Neutrophil (primary cell): ENCODE results near the gene VWF.

Experiments
- H3K27ac ChIP-seq: fragments of 200-600 bp; sonication (generic); 2 replicates; pipeline ENCODE4 v1.5.1; 2016; ENCODE audit warnings: mild to moderate bottlenecking, moderate library complexity
- H3K27me3 ChIP-seq: fragments of 200-600 bp; sonication (generic); 2 replicates; pipeline ENCODE4 v1.6.0; 2016; ENCODE audit warnings: mild to moderate bottlenecking
- H3K36me3 ChIP-seq: fragments of 200-600 bp; sonication (generic); 2 replicates; pipeline ENCODE4 v1.5.1; 2017
- H3K4me1 ChIP-seq, 2 experiments: fragments of 200-600 bp in 1 of 2; sonication (generic) in 1 of 2; 1 replicate in 1 of 2; 2 replicates in 1 of 2; pipeline versions ENCODE4 v1.5.1 to v1.6.1; 2013 to 2016; ENCODE audit warnings: low read depth in 1 of 2, low read length in 1 of 2, mild to moderate bottlenecking in 1 of 2, moderate library complexity in 1 of 2; ENCODE audit not compliant: control insufficient read depth in 1 of 2, insufficient read depth in 1 of 2
- H3K4me3 ChIP-seq, 2 experiments: fragments of 200-600 bp in 1 of 2; sonication (generic) in 1 of 2; 1 replicate in 1 of 2; 2 replicates in 1 of 2; pipeline ENCODE4 v1.5.1; 2013 to 2016; ENCODE audit warnings: low read depth in 1 of 2, low read length in 1 of 2, mild to moderate bottlenecking in 1 of 2, moderate library complexity in 1 of 2
- H3K9me3 ChIP-seq: fragments of 200-600 bp; sonication (generic); 2 replicates; pipeline ENCODE4 v1.5.1; 2016
- TF ChIP-seq, protein P1 (sequence below): fragments of 200-600 bp; sonication (generic); IDR thresholded peaks from 2 replicates; pipeline ENCODE4 v1.5.1; 2016; ENCODE audit warnings: antibody characterized with exemption

The VWF gene

DNA sequence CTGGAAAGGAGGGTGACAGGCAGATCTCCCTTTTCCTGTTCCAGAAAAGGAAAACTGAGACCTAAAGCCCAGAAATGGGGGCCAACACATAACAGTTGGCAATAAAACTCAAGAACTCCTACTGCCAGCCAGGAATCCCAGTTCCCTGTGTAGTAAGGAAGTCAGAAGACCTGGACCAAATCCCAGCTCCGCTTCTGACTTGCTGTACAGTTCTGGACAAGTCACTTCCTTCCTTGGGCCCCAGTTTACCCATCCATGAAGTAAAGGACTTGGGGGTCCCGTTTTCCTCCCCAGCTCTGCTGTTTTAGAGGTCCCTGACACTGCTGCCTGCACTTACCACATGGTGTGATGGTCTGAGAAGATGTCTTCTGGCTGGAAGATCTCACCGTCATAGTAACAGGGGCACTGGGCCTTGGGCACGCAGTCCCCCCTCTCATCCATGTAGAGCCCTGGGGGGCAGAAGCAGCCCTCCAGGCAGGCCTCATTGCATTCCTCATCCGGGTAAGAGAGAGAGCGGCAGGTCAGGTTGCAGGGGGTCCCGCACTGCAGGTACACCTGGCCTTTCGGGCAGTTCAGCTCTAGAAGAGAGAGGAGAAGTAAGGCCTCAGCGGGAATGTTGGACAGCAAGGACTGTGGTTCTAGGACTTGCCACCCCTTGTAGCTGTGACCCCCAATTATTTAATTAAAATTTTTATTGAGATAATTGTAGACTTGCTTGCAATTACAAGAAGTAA is 72.1 kb downstream of the VWF start:
- H3K36me3 ChIP-seq, result no peaks in the 10 kb centered on the region
- TF ChIP-seq, protein P1, sequence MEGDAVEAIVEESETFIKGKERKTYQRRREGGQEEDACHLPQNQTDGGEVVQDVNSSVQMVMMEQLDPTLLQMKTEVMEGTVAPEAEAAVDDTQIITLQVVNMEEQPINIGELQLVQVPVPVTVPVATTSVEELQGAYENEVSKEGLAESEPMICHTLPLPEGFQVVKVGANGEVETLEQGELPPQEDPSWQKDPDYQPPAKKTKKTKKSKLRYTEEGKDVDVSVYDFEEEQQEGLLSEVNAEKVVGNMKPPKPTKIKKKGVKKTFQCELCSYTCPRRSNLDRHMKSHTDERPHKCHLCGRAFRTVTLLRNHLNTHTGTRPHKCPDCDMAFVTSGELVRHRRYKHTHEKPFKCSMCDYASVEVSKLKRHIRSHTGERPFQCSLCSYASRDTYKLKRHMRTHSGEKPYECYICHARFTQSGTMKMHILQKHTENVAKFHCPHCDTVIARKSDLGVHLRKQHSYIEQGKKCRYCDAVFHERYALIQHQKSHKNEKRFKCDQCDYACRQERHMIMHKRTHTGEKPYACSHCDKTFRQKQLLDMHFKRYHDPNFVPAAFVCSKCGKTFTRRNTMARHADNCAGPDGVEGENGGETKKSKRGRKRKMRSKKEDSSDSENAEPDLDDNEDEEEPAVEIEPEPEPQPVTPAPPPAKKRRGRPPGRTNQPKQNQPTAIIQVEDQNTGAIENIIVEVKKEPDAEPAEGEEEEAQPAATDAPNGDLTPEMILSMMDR, result no peak
- no peaks in the 10 kb centered on the region for H3K9me3 ChIP-seq
- H3K27me3 ChIP-seq, result peaks cover 34% of the 10 kb centered on the region
- no peak overlapping the region for H3K4me3 ChIP-seq
- H3K4me1 ChIP-seq, result peaks cover 3 to 7% of the 10 kb centered on the region in 2 experiments
- H3K27ac ChIP-seq, result no peak overlapping the region

GRCh38 chr12:6049992-6050391 is 74.5 kb downstream of the VWF start:
- Histone ChIP-seq H3K27ac (no peak overlapping the region), H3K27me3 (peaks cover 11% of the 10 kb centered on the region), H3K4me3 (no peak overlapping the region), H3K4me1 (no peaks in the 10 kb centered on the region), H3K9me3 (no peaks in the 10 kb centered on the region), H3K36me3 (no peaks in the 10 kb centered on the region)
- TF ChIP-seq, protein P1, result no peak

DNA sequence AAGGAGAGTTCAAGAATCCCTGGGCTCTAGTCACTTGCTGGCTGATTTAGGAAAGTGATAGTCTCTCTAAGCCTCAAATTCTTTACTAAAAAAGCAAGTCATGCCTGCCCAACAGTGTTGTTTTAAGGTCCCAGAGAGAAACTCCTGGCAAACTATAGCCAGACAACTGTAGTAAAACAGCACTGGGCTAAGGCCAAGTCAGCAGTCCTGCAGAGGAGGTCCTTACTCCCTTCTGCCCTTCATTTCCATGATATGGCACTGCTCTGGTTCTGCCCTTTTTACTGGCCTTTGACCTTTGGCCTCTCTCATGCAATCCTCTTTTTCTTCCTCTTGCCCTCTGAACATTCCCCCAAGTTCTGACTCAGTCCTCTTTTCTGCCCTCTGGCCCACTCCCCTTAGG is 74.9 kb downstream of the VWF start:
- peaks cover 7% of the 10 kb centered on the region for H3K27me3 ChIP-seq
- H3K9me3 ChIP-seq, result no peaks in the 10 kb centered on the region
- no peak overlapping the region for H3K27ac ChIP-seq
- H3K4me1 ChIP-seq, result no peaks in the 10 kb centered on the region
- no peaks in the 10 kb centered on the region for H3K36me3 ChIP-seq
- TF ChIP-seq, protein P1, result no peak
- no peak overlapping the region for H3K4me3 ChIP-seq

GRCh38 chr12:6047249-6048237 is 76.9 kb downstream of the VWF start:
- H3K36me3 ChIP-seq, result no peaks in the 10 kb centered on the region
- no peak overlapping the region for H3K27ac ChIP-seq
- no peaks in the 10 kb centered on the region for H3K9me3 ChIP-seq
- no peaks in the 10 kb centered on the region for H3K27me3 ChIP-seq
- no peaks in the 10 kb centered on the region for H3K4me1 ChIP-seq
- TF ChIP-seq, protein P1, result no peak
- no peak overlapping the region for H3K4me3 ChIP-seq

DNA sequence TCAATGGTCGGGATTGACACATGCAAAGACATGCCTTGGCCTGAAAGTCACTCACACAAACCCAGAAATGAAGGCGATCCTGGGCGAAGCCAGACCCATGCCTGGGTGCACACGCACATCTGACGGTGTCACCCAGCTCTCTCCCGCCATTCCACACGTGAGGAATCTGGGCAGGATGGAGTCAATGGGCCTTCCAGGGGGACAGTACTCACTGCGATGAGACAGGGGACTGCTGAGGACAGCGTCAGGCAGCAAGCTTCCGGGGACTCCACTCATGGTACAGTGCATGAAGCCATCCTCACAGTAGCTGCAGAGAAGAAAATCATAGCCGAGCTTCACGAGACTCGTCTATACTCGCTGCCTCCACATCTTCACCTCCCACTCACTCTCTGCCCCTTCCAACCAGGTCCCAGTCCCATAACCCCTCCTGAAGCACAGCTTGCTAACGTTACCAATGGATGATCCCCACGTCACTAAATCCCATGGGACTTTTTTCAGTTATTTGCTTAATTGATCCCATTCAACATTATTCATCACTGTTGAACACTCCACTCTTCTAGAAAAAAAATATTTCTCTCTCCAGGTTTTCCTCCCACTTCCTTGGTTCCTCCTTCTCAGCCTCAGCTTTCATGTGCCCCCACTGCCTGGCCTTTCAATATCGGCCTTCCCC is 77.8 kb downstream of the VWF start:
- Histone ChIP-seq H3K27ac (no peak overlapping the region), H3K9me3 (no peaks in the 10 kb centered on the region), H3K36me3 (no peaks in the 10 kb centered on the region), H3K4me1 (no peaks in the 10 kb centered on the region), H3K27me3 (no peaks in the 10 kb centered on the region), H3K4me3 (no peak overlapping the region)
- TF ChIP-seq, protein P1, result no peak
